ENCODE data around the gene SIM2.

SIM2 gene

DNA sequence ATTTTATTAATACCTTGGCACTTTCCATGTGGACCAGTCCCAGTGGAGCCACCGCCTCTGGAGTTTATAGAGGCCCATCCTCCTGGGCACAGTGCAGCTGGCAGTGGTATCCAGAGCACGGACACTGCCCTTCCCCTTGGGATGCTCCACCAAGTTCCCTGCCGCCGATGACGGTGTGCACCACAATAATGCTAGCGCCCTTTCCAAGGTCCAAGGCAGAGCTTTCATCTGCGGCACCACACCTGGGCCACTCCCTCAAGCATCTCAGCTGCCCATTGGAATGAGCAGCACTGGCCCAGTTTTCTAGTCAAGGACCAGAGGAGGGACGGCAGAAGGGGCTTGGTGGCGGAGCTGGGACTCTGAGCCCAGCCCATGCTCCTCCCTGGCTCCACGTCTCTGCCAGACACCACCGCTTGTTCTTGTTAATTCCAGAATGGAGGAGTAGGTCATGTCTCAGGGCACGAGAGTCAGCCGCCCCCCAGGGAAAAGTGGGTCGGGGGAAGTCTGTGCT, 24.5 kb downstream of the SIM2 start:
- no peaks in the 10 kb centered on the region for H3K9me3 ChIP-seq (ENCODE audit: control insufficient read depth, insufficient read depth, low read length)
- no peaks in the 10 kb centered on the region for H3K36me3 ChIP-seq (ENCODE audit: insufficient read depth, low read length)
- H3K4me1 ChIP-seq (ENCODE audit: insufficient read depth, low read length), result peaks cover 8% of the 10 kb centered on the region; the same call in 1 of the 2 replicates
- no peak overlapping the region for H3K9ac ChIP-seq (ENCODE audit: low read depth, low read length)

DNA sequence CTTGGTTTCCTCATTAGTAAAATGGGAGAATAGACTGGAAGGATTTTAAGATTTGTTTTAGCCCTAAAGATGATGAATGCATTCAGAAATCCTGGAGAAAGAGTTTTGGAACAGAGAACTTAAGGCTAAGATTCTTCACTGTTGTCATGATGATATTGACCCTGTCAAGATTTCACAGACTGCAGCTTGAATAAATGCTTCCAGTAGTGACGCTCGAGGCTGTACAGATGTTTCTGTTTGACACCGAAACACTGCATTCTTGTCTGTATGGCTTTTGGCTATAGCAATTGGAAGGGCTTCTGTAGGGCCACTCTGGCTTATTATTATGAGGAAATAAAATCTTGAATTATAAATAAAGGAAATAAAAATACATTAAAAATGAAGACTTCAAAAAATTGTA, 25.7 kb downstream of the SIM2 start:
- H3K36me3 ChIP-seq (ENCODE audit: insufficient read depth, low read length), result no peaks in the 10 kb centered on the region
- no peak overlapping the region for H3K9ac ChIP-seq (ENCODE audit: low read depth, low read length)
- no peaks in the 10 kb centered on the region for H3K4me1 ChIP-seq (ENCODE audit: insufficient read depth, low read length)
- no peaks in the 10 kb centered on the region for H3K9me3 ChIP-seq (ENCODE audit: control insufficient read depth, insufficient read depth, low read length)

DNA sequence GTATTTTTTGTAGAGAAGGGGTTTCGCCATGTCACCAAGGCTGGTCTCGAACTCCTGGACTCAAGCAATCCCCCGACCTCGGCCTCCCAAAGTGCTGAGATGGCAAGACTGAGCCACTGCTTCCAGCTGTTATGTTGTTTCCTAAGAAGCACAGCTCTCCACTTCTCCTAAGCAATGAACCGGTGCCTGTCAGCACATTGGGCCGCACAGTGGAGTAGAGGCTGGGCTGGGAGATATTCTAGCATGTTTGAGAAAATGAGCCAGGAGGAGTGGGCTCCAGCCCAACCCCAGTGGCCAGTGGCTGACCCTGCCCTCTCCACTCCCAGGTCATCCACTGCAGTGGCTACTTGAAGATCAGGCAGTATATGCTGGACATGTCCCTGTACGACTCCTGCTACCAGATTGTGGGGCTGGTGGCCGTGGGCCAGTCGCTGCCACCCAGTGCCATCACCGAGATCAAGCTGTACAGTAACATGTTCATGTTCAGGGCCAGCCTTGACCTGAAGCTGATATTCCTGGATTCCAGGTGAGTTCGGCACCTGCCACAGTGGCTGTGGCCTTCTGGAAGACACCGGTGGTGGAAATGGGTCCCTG, 27.0 kb downstream of the SIM2 start:
- Histone ChIP-seq H3K9me3 (ENCODE audit: control insufficient read depth, insufficient read depth, low read length) (no peaks in the 10 kb centered on the region), H3K4me1 (ENCODE audit: insufficient read depth, low read length) (no peaks in the 10 kb centered on the region), H3K36me3 (ENCODE audit: insufficient read depth, low read length) (no peaks in the 10 kb centered on the region), H3K9ac (ENCODE audit: low read depth, low read length) (no peak overlapping the region)

DNA sequence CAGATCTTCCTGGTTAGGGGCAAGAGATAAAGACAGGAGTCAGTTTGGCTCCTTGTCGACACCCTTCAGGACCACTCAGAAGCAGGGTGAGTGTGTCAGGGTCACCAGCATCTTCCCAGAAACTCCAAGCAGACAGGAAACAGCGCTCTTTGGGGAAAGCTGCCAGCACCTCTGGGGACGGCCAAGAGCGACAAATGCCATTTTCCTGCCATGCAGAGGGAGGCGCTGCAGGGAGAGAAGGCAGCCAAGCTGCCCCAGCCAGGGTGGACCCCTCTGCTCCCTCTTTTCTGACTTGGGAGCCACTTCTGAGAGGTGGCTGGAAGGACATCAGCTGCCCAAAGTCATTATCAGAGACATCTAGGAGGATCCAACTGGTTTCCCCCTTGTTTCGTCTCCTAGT, 29.0 kb downstream of the SIM2 start:
- Histone ChIP-seq H3K4me1 (ENCODE audit: insufficient read depth, low read length) (no peaks in the 10 kb centered on the region), H3K36me3 (ENCODE audit: insufficient read depth, low read length) (no peaks in the 10 kb centered on the region), H3K9me3 (ENCODE audit: control insufficient read depth, insufficient read depth, low read length) (no peaks in the 10 kb centered on the region), H3K9ac (ENCODE audit: low read depth, low read length) (no peak overlapping the region)

DNA sequence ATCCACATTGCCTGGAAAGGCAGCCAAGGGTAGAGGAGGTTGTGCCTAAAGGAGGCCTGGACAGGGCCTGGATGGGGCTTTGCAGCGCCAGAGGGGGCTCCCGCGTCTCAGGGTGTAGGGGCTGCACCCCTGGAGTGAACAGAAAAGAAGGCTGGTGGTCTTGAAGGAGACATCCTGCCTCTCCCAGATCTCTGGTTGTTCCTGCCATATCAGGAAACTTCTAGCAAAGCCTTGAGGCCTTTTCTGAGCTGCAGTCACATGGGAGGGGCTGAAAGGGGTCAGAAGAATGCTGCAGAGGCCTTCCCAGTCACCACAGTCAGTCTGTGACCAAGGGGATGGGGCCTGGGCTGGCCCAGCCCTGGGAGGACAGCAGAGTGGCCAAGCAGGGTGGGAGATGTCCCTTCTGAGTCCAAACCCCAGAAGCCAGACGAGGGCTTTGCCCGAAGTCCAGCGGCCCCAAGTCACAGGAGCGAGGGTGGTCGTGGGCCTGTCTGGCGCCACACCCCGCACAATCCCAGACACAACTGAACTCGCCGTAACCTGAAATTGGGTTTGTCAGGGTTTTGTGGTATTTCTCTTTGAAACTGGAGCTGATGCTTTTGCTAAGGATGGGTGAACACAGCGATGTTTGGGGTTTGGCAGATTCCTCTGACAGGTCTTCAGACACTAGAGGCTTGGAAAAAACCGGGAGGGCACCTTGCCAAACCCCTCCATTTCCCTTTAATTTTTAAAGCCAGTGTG, 29.6 kb downstream of the SIM2 start:
- Histone ChIP-seq H3K9me3 (ENCODE audit: control insufficient read depth, insufficient read depth, low read length) (no peaks in the 10 kb centered on the region), H3K9ac (ENCODE audit: low read depth, low read length) (no peak overlapping the region), H3K4me1 (ENCODE audit: insufficient read depth, low read length) (no peaks in the 10 kb centered on the region), H3K36me3 (ENCODE audit: insufficient read depth, low read length) (no peaks in the 10 kb centered on the region)

DNA sequence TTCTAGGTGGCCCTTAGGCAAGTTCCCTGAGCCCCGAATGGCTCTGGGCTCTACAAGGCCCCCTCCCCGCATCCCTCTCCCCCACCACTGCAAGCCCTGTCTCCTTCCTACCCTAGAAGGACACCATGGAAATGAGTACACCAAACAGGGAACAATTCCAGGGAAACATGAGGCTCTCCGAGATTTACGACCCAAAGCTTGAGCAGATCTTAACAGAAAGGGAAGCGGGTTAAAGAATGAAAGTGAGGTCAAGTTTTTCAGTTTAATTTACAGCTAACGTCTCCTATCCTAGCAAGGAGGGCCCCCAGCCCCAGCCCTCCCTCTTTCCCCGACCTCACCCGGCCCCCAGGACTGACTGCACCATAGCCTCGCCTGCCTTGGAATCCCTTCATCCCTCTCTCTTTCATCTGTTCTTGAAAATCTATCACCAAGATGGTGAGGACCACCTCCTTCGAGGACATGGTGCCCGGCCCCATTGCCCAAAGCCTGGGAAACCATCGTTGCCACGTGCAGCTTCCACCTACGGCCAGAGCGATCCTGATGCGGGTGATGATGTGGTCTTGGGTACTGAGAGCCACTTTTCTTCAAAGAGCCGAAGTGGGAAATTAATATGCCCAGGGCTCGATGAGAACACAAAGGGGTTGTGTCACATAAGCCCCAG, 30.5 kb downstream of the SIM2 start:
- Histone ChIP-seq H3K4me1 (ENCODE audit: insufficient read depth, low read length) (no peaks in the 10 kb centered on the region), H3K9ac (ENCODE audit: low read depth, low read length) (no peak overlapping the region), H3K9me3 (ENCODE audit: control insufficient read depth, insufficient read depth, low read length) (no peaks in the 10 kb centered on the region), H3K36me3 (ENCODE audit: insufficient read depth, low read length) (no peaks in the 10 kb centered on the region)

DNA sequence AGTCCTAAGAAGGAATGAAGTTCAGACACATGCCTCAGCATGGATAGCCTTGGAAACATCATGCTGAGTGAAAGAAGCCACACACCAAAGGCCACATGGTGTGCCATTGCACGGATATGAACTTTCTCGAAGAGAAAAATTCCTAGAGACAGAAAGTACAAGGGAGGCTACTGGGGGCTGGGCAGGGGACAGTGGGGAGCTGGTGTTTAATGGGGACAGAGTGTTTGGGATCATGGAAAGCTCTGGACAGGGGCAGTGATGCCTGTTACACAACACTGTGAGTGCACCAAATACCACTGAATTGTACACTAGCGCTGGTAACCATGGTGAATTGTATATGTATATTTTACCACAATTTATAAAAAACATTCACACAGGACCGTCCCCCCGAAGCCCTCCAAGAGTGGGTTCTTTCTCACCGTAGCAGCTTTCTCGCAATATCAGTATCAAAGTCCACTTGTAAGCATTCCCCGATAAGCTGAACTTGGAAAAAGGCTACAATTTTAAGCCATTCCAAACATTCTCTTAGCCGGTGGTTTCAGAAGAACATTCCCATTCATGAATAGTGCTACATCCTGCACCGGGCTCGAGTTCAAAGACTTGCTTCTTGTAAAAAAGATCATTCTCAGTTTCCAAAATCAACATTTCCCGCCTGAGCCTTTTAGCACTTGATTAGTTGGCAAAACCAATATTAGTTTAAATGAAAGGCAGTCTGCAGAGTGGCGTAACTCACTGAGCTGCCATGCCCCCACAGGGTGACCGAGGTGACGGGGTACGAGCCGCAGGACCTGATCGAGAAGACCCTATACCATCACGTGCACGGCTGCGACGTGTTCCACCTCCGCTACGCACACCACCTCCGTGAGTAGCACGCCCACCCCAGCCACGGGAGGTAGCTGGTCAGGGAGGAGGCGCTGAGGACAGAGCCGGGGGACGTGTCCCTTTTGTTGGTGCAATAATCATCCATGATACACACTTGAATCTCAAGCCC, 31.7 kb downstream of the SIM2 start:
- Histone ChIP-seq H3K9me3 (ENCODE audit: control insufficient read depth, insufficient read depth, low read length) (no peaks in the 10 kb centered on the region), H3K4me1 (ENCODE audit: insufficient read depth, low read length) (no peaks in the 10 kb centered on the region), H3K9ac (ENCODE audit: low read depth, low read length) (no peak overlapping the region), H3K36me3 (ENCODE audit: insufficient read depth, low read length) (no peaks in the 10 kb centered on the region)

DNA sequence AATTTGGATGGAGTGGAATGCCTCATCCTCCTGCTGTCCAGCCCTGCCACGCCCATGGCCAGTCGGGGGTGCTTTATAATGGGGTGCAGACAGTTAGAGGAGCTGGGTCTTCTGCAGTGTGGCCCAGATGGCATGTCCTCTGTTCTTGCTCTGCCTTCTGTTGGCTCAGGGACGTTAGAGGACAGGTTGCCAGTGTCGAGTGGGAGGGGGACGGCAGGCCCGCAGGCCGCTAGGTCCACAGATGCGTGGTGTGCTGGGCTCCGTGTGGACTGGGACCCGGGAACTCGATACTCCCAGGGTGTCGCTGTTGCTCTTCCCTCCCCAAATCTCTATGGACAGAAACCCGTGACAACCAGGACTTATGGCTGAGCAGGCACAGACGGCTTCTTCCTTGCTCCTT, 33.3 kb downstream of the SIM2 start:
- H3K9ac ChIP-seq (ENCODE audit: low read depth, low read length), result no peak overlapping the region
- no peaks in the 10 kb centered on the region for H3K4me1 ChIP-seq (ENCODE audit: insufficient read depth, low read length)
- H3K9me3 ChIP-seq (ENCODE audit: control insufficient read depth, insufficient read depth, low read length), result no peaks in the 10 kb centered on the region
- H3K36me3 ChIP-seq (ENCODE audit: insufficient read depth, low read length), result no peaks in the 10 kb centered on the region

DNA sequence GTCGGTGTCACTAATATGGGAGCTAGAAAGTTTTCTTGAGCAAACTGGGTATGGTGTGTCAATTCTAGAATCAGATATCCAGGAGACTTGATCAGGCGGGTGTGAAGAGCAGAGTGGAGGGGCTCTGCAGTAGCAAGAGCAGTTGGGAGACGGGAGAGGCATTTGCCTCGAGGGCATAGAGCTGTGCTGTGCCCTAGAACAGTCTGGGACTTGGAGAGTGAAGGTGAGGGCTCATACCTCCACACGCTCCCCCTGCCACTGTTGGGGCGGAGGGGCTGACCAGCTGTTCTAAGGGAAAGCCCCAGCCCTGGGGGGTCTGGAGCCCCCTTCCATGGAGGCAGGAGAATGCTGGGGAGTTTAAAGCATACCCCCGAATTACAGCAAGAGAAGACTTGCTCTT, 33.8 kb downstream of the SIM2 start:
- no peaks in the 10 kb centered on the region for H3K4me1 ChIP-seq (ENCODE audit: insufficient read depth, low read length)
- no peaks in the 10 kb centered on the region for H3K9me3 ChIP-seq (ENCODE audit: control insufficient read depth, insufficient read depth, low read length)
- H3K9ac ChIP-seq (ENCODE audit: low read depth, low read length), result no peak overlapping the region
- H3K36me3 ChIP-seq (ENCODE audit: insufficient read depth, low read length), result no peaks in the 10 kb centered on the region

DNA sequence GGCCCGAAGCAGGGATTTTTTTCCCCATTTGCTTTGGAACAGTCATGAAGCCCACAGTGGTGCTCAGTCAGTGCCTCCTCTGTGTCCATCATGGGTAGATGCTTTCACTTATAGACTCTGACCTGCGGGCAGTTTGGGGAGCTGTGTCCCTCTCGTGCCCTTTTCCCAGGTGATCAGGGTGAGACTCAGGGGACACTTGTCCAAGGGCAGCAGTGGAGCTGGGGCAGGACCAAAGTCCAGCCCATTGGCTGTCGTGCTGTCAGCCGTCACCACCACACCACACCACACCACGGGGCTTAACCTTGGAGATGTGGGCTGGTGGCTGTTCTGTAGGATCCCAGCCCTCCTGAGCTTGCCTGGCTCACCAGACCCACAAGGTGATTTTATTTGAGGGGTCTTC, 34.9 kb downstream of the SIM2 start:
- no peaks in the 10 kb centered on the region for H3K9me3 ChIP-seq (ENCODE audit: control insufficient read depth, insufficient read depth, low read length)
- H3K4me1 ChIP-seq (ENCODE audit: insufficient read depth, low read length), result no peaks in the 10 kb centered on the region
- H3K36me3 ChIP-seq (ENCODE audit: insufficient read depth, low read length), result no peaks in the 10 kb centered on the region
- no peak overlapping the region for H3K9ac ChIP-seq (ENCODE audit: low read depth, low read length)

DNA sequence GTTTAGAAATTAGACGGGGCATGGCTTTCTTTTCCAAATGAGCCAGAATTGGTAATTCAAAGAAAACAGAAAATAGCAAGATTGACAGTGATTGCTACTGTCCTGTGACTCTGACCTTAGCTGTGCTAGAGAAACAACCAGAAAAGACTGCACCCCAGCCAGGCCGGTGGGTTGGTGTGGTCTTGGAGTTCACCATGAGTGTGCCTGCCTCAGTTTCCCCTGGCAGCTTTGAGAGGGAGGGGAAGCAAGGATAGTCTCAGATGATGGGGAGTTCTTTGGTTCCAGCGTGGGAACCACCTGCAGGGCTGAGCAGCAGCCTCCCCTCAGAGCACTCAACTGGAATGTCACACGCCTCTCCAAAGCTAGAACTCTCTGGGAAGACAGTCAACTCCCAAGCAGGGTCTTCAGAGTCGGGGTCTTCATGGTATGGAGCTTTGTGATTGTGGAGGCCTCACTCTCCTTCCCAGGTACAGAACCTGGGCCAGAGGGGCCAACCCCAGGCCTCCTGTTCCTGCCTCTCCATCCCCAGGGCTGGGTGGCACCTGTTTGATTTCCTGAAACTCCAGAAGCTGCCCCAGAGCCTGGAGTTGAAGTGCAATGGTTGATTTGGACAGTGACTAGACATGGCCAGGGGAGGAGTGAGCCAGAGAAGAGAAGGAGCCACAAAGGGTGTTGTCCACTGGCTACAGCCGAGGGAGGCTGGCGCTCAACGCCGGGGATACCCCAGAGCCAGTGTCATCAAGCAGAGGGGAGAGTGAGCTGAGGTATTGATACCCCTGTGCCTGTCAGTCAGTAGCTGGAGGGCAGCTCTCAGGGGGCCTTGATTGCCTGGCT, 35.7 kb downstream of the SIM2 start:
- no peak overlapping the region for H3K9ac ChIP-seq (ENCODE audit: low read depth, low read length)
- H3K4me1 ChIP-seq (ENCODE audit: insufficient read depth, low read length), result no peaks in the 10 kb centered on the region
- H3K36me3 ChIP-seq (ENCODE audit: insufficient read depth, low read length), result no peaks in the 10 kb centered on the region
- no peaks in the 10 kb centered on the region for H3K9me3 ChIP-seq (ENCODE audit: control insufficient read depth, insufficient read depth, low read length)

DNA sequence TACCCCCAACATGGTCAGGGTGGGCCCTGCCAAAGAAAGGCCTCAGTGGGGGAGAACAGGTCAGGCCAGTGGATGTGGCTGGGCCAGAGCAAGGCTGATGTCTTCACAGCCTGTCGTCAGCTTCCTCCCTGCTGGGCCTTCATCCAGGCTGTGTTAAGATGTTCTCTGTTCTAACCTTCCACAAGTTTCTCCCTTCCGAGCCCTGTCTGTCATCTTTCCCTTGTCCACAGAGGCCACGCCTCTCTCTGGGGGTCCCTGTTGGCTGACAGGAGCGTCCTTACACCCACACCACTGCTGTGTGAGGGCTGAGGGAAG, 36.2 kb downstream of the SIM2 start:
- no peaks in the 10 kb centered on the region for H3K36me3 ChIP-seq (ENCODE audit: insufficient read depth, low read length)
- H3K9me3 ChIP-seq (ENCODE audit: control insufficient read depth, insufficient read depth, low read length), result no peaks in the 10 kb centered on the region
- H3K9ac ChIP-seq (ENCODE audit: low read depth, low read length), result no peak overlapping the region
- H3K4me1 ChIP-seq (ENCODE audit: insufficient read depth, low read length), result no peaks in the 10 kb centered on the region

DNA sequence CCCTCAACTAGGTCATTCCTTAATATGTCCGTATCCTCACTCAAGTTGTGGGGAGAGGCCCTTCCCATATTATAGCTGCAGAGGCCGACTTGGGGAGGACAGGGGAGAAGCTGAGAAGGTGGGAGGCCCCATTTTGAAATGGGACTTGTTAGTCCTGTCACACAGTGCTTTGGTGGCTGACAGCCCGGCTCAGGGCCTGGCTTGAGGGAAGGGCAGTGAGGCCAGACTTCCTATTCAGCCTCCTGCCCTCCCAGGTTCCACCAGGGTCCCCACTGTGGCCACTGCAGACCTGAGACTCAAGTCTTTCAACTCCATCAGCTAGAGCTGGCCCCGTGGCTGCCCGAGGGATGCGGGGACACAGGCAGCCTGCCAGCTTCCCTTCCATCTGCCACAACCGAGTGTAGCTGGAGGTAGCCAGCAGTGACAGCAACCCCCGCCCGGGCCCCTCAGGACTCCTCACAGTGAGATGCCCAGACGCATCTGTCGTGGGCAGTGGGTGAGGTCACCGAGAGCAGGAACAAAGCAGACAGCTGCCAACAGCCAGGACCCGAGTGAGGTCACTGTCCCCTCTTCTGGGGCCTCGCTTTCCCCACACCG, 36.9 kb downstream of the SIM2 start:
- Histone ChIP-seq H3K4me1 (ENCODE audit: insufficient read depth, low read length) (no peaks in the 10 kb centered on the region), H3K36me3 (ENCODE audit: insufficient read depth, low read length) (no peaks in the 10 kb centered on the region), H3K9ac (ENCODE audit: low read depth, low read length) (no peak overlapping the region), H3K9me3 (ENCODE audit: control insufficient read depth, insufficient read depth, low read length) (no peaks in the 10 kb centered on the region)
